ENCODE data around the gene FER. TPM values are rescaled to one million over a fixed set of nuclear protein-coding genes. Genes with fewer than 3 reads are reported as not detected.

Gene FER
- total and polyA plus RNA-seq, 10 of the 15 experiments (the other 5 are each of a cell fraction or from before 2014, with no cell fraction given) = 4.4 to 19.1 (median 9.6) TPM

DNA sequence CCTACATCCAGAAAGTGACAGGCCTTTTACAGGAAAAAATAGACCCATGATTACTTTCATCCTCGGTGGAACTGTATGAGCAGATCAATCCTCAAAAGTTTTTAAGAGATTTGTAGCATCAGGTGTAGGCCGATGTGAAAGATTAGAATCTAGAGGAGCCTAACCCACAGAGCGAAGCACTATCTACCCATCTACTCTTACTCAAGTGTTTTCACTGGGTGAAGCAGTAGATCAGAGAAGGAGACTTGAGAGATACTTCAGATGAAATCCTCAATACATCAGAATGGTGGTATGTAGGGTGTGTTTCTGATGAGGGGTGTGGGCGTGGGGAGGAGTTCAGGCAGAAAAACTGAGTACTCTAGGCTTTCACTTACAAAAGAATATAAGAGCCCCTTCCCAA, 192.8 kb downstream of the FER start:
- POLR2A ChIA-PET = interaction anchor here (0.6 kb wide), 1 partner anchor 113 kb away, joined by 5 read pairs; no protein-coding TSS in a partner anchor
- intact Hi-C loops (cut with micrococcal nuclease; ENCODE audit: unreplicated experiment) (no loop called here), in situ Hi-C loops (cut with MboI) (no loop called here)
- Histone ChIP-seq H3K9ac (ENCODE audit: control insufficient read depth, insufficient read depth, low read length) (no peak overlapping the region), H3K27me3 (replicated peaks in 1 of 2; ENCODE audit: control insufficient read depth in 2 of 2, insufficient read depth in 2 of 2, low read length in 1 of 2) (no peaks in the 10 kb centered on the region), H3K9me3 (replicated peaks; ENCODE audit: control insufficient read depth, insufficient read depth, low read length) (no peaks in the 10 kb centered on the region), H3K36me3 (ENCODE audit: control insufficient read depth in 2 of 2, insufficient read depth in 2 of 2, low read length in 1 of 2) (no peaks in the 10 kb centered on the region), H3K4me3 (no peak overlapping the region), H4K20me1 (ENCODE audit: control insufficient read depth, insufficient read depth) (no peaks in the 10 kb centered on the region), H3K4me2 (ENCODE audit: control insufficient read depth, insufficient read depth) (no peak overlapping the region), H3K79me2 (ENCODE audit: control insufficient read depth, insufficient read depth, low read length) (no peaks in the 10 kb centered on the region), H2AFZ (ENCODE audit: control insufficient read depth, low read depth, low read length) (no peak overlapping the region), H3K27ac (ENCODE audit: control insufficient read depth, insufficient read depth) (no peak overlapping the region), H3K4me1 (ENCODE audit: control insufficient read depth, insufficient read depth, low read length) (no peaks in the 10 kb centered on the region)
- WGBS (ENCODE audit: insufficient coverage, insufficient replicate concordance, low lambda C conversion rate, missing lambda C conversion rate) = 93% methylated on average over 4 of the region's 4 CpGs
- no peak for TF ChIP-seq ZNF622 (IDR thresholded peaks at IDR 0.05)
- TF ChIP-seq, protein P1, sequence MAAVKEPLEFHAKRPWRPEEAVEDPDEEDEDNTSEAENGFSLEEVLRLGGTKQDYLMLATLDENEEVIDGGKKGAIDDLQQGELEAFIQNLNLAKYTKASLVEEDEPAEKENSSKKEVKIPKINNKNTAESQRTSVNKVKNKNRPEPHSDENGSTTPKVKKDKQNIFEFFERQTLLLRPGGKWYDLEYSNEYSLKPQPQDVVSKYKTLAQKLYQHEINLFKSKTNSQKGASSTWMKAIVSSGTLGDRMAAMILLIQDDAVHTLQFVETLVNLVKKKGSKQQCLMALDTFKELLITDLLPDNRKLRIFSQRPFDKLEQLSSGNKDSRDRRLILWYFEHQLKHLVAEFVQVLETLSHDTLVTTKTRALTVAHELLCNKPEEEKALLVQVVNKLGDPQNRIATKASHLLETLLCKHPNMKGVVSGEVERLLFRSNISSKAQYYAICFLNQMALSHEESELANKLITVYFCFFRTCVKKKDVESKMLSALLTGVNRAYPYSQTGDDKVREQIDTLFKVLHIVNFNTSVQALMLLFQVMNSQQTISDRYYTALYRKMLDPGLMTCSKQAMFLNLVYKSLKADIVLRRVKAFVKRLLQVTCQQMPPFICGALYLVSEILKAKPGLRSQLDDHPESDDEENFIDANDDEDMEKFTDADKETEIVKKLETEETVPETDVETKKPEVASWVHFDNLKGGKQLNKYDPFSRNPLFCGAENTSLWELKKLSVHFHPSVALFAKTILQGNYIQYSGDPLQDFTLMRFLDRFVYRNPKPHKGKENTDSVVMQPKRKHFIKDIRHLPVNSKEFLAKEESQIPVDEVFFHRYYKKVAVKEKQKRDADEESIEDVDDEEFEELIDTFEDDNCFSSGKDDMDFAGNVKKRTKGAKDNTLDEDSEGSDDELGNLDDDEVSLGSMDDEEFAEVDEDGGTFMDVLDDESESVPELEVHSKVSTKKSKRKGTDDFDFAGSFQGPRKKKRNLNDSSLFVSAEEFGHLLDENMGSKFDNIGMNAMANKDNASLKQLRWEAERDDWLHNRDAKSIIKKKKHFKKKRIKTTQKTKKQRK (IDR thresholded peaks at IDR 0.05; ENCODE audit: low read depth, low read length) = no peak
- TF ChIP-seq, protein P2, sequence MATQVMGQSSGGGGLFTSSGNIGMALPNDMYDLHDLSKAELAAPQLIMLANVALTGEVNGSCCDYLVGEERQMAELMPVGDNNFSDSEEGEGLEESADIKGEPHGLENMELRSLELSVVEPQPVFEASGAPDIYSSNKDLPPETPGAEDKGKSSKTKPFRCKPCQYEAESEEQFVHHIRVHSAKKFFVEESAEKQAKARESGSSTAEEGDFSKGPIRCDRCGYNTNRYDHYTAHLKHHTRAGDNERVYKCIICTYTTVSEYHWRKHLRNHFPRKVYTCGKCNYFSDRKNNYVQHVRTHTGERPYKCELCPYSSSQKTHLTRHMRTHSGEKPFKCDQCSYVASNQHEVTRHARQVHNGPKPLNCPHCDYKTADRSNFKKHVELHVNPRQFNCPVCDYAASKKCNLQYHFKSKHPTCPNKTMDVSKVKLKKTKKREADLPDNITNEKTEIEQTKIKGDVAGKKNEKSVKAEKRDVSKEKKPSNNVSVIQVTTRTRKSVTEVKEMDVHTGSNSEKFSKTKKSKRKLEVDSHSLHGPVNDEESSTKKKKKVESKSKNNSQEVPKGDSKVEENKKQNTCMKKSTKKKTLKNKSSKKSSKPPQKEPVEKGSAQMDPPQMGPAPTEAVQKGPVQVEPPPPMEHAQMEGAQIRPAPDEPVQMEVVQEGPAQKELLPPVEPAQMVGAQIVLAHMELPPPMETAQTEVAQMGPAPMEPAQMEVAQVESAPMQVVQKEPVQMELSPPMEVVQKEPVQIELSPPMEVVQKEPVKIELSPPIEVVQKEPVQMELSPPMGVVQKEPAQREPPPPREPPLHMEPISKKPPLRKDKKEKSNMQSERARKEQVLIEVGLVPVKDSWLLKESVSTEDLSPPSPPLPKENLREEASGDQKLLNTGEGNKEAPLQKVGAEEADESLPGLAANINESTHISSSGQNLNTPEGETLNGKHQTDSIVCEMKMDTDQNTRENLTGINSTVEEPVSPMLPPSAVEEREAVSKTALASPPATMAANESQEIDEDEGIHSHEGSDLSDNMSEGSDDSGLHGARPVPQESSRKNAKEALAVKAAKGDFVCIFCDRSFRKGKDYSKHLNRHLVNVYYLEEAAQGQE (IDR thresholded peaks at IDR 0.05; ENCODE audit: low read depth, low read length) = no peak
- no peak for TF ChIP-seq SMAD5 (IDR thresholded peaks at IDR 0.05; ENCODE audit: low read depth)
- TF ChIP-seq NR2C2 (IDR thresholded peaks at IDR 0.05; ENCODE audit: borderline replicate concordance, control insufficient read depth, insufficient read length, low read depth) = no peak
- no peak for TF ChIP-seq NFXL1 (IDR thresholded peaks at IDR 0.05; ENCODE audit: borderline replicate concordance)
- TF ChIP-seq, protein P3, sequence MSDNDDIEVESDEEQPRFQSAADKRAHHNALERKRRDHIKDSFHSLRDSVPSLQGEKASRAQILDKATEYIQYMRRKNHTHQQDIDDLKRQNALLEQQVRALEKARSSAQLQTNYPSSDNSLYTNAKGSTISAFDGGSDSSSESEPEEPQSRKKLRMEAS (IDR thresholded peaks at IDR 0.05; ENCODE audit: low read depth, low read length) = no peak
- no peak for TF ChIP-seq NR2F1 (conservative IDR thresholded peaks at IDR 0.05)
- CTCF ChIA-PET = interaction anchor here (2.0 kb wide), 1 partner anchor 21 kb away, joined by 4 read pairs; no protein-coding TSS in a partner anchor
- DNase-seq (ENCODE audit: low read depth, low spot score) = no peak
- RAD21 ChIA-PET (ENCODE audit: unreplicated experiment) = no interaction called here
- no peak for ATAC-seq
- no peak for FAIRE-seq
- BruUV-seq (replicated peaks) = no TSS peak
- SMC1A ChIA-PET (ENCODE audit: uncharacterized antibody, unreplicated experiment) = interaction anchor here (1.1 to 1.4 kb wide), 3 partner anchors 15 to 41 kb away, joined by 3 to 4 read pairs (median 4); no protein-coding TSS in a partner anchor
